Measurements from ENCODE around the gene DELE1.

Gene DELE1

GRCh38 chr5:141935538-141935937, 11.9 kb downstream of the DELE1 start:
- Histone ChIP-seq H3K9ac (ENCODE audit: low read depth, low read length, poor library complexity, severe bottlenecking) (no peak overlapping the region), H3F3A (ENCODE audit: low read depth) (no peaks in the 10 kb centered on the region), H3K79me2 (ENCODE audit: insufficient read depth, low read length) (no peaks in the 10 kb centered on the region), H3K9me2 (replicated peaks; ENCODE audit: low read depth, low read length) (no peaks in the 10 kb centered on the region), H3K9me3 (ENCODE audit: insufficient read depth, low read depth, low read length) (no peaks in the 10 kb centered on the region), H2AFZ (ENCODE audit: low read length) (no peak overlapping the region), H3K4me2 (ENCODE audit: low read depth, low read length, poor library complexity, severe bottlenecking) (no peak overlapping the region), H3K36me3 (ENCODE audit: insufficient read depth, low read length) (peaks cover 77% of the 10 kb centered on the region; the same call in 1 of the 2 replicates), H3K4me3 (ENCODE audit: low read length, poor library complexity, severe bottlenecking) (no peak overlapping the region), H3K27me3 (ENCODE audit: insufficient read depth, low read length, poor library complexity, severe bottlenecking) (no peaks in the 10 kb centered on the region), H3K4me1 (ENCODE audit: insufficient read depth, low read length, poor library complexity, severe bottlenecking) (no peaks in the 10 kb centered on the region), H4K20me1 (ENCODE audit: insufficient read depth, low read length, poor library complexity, severe bottlenecking) (no peaks in the 10 kb centered on the region)
- TF ChIP-seq CTCF (conservative IDR thresholded peaks at IDR 0.05; ENCODE audit: low read length) = no peak
- TF ChIP-seq EZH2phosphoT487 (IDR thresholded peaks at IDR 0.05; ENCODE audit: borderline replicate concordance) = no peak

GRCh38 chr5:141940695-141941271, 17.1 kb downstream of the DELE1 start:
- Histone ChIP-seq H3K4me1 (ENCODE audit: insufficient read depth, low read length, poor library complexity, severe bottlenecking) (peaks cover under 1% of the 10 kb centered on the region), H3K4me3 (ENCODE audit: low read length, poor library complexity, severe bottlenecking) (no peak overlapping the region), H4K20me1 (ENCODE audit: insufficient read depth, low read length, poor library complexity, severe bottlenecking) (no peaks in the 10 kb centered on the region), H2AFZ (ENCODE audit: low read length) (no peak overlapping the region), H3K27me3 (ENCODE audit: insufficient read depth, low read length, poor library complexity, severe bottlenecking) (no peaks in the 10 kb centered on the region), H3K9me3 (ENCODE audit: insufficient read depth, low read depth, low read length) (no peaks in the 10 kb centered on the region), H3K79me2 (ENCODE audit: insufficient read depth, low read length) (no peaks in the 10 kb centered on the region), H3K9me2 (replicated peaks; ENCODE audit: low read depth, low read length) (no peaks in the 10 kb centered on the region), H3K4me2 (ENCODE audit: low read depth, low read length, poor library complexity, severe bottlenecking) (no peak overlapping the region), H3K9ac (ENCODE audit: low read depth, low read length, poor library complexity, severe bottlenecking) (no peak overlapping the region), H3K36me3 (ENCODE audit: insufficient read depth, low read length) (peaks cover 30% of the 10 kb centered on the region; the same call in 1 of the 2 replicates), H3F3A (ENCODE audit: low read depth) (no peaks in the 10 kb centered on the region)
- no peak for TF ChIP-seq EZH2phosphoT487 (IDR thresholded peaks at IDR 0.05; ENCODE audit: borderline replicate concordance)
- no peak for TF ChIP-seq CTCF (conservative IDR thresholded peaks at IDR 0.05; ENCODE audit: low read length)

GRCh38 chr5:141941307-141941706, 17.6 kb downstream of the DELE1 start:
- H3K4me3 ChIP-seq (ENCODE audit: low read length, poor library complexity, severe bottlenecking) = no peak overlapping the region
- no peaks in the 10 kb centered on the region for H4K20me1 ChIP-seq (ENCODE audit: insufficient read depth, low read length, poor library complexity, severe bottlenecking)
- H2AFZ ChIP-seq (ENCODE audit: low read length) = no peak overlapping the region
- H3K9me3 ChIP-seq (ENCODE audit: insufficient read depth, low read depth, low read length) = no peaks in the 10 kb centered on the region
- no peaks in the 10 kb centered on the region for H3F3A ChIP-seq (ENCODE audit: low read depth)
- H3K4me2 ChIP-seq (ENCODE audit: low read depth, low read length, poor library complexity, severe bottlenecking) = no peak overlapping the region
- no peak for TF ChIP-seq CTCF (conservative IDR thresholded peaks at IDR 0.05; ENCODE audit: low read length)
- H3K4me1 ChIP-seq (ENCODE audit: insufficient read depth, low read length, poor library complexity, severe bottlenecking) = peaks cover 5% of the 10 kb centered on the region
- no peaks in the 10 kb centered on the region for H3K9me2 ChIP-seq (replicated peaks; ENCODE audit: low read depth, low read length)
- H3K9ac ChIP-seq (ENCODE audit: low read depth, low read length, poor library complexity, severe bottlenecking) = no peak overlapping the region
- H3K79me2 ChIP-seq (ENCODE audit: insufficient read depth, low read length) = no peaks in the 10 kb centered on the region
- H3K27me3 ChIP-seq (ENCODE audit: insufficient read depth, low read length, poor library complexity, severe bottlenecking) = no peaks in the 10 kb centered on the region
- peaks cover 25% of the 10 kb centered on the region; the same call in 1 of the 2 replicates for H3K36me3 ChIP-seq (ENCODE audit: insufficient read depth, low read length)
